IPS DF 4.7 (cell line): Measurements from ENCODE around the gene GNGT2.

ENCODE experiments used
- DNase-seq: peaks from one replicate; pipeline ENCODE4 v3.0.0-alpha.2; 2013; ENCODE audit warnings: low spot score; ENCODE audit errors: extremely low read depth

GNGT2 gene

GRCh38 chr17:49229805-49230600 is 19.6 kb upstream of the GNGT2 start:
- DNase-seq = no peak

- no peak for DNase-seq
Measured at GRCh38 chr17:49229076-49229804, 18.9 kb upstream of the GNGT2 start.

- DNase-seq = no peak
Measured at GRCh38 chr17:49227436-49228261, 17.3 kb upstream of the GNGT2 start.

GRCh38 chr17:49226771-49227435 is 16.5 kb upstream of the GNGT2 start:
- DNase-seq = no peak

- DNase-seq = no peak
Measured at GRCh38 chr17:49225554-49226236, 15.3 kb upstream of the GNGT2 start.

- no peak for DNase-seq
Measured at GRCh38 chr17:49224997-49225337, 14.6 kb upstream of the GNGT2 start.

GRCh38 chr17:49224198-49224996 is 14.0 kb upstream of the GNGT2 start:
- DNase-seq = no peak

GRCh38 chr17:49223517-49224197 is 13.3 kb upstream of the GNGT2 start:
- DNase-seq = no peak

GRCh38 chr17:49223168-49223516 is 12.8 kb upstream of the GNGT2 start:
- no peak for DNase-seq

- DNase-seq = no peak
Measured at GRCh38 chr17:49219987-49220386, 9.6 kb upstream of the GNGT2 start.

GRCh38 chr17:49218941-49219913 is 8.9 kb upstream of the GNGT2 start:
- DNase-seq = no peak

- no peak for DNase-seq
Measured at GRCh38 chr17:49217651-49218413, 7.5 kb upstream of the GNGT2 start.

- DNase-seq = no peak
Measured at GRCh38 chr17:49216953-49217650, 6.7 kb upstream of the GNGT2 start.

- DNase-seq = no peak
Measured at GRCh38 chr17:49216482-49216881, 6.1 kb upstream of the GNGT2 start.

- DNase-seq = no peak
Measured at GRCh38 chr17:49214676-49215360, 4.4 kb upstream of the GNGT2 start.

GRCh38 chr17:49213847-49214246 is 3.5 kb upstream of the GNGT2 start:
- no peak for DNase-seq

- no peak for DNase-seq
Measured at GRCh38 chr17:49213399-49213798, 3.0 kb upstream of the GNGT2 start.
